Ishikawa (cell line): ENCODE measurements around the gene MOGAT2.

Experiments used
- CEBPB ChIP-seq: IDR thresholded peaks from 2 replicates; pipeline ENCODE4 v1.6.1; 2012
- CREB1 ChIP-seq: IDR thresholded peaks from 2 replicates; pipeline ENCODE4 v1.6.1; 2012; ENCODE audit warnings: low read depth
- EP300 ChIP-seq: IDR thresholded peaks from 2 replicates; pipeline ENCODE4 v1.6.1; 2012; ENCODE audit warnings: borderline replicate concordance
- MAX ChIP-seq: IDR thresholded peaks from 2 replicates; pipeline ENCODE4 v1.6.1; 2012
- RAD21 ChIP-seq: IDR thresholded peaks from 2 replicates; pipeline ENCODE4 v1.6.1; 2012; ENCODE audit warnings: low read depth
- REST ChIP-seq: IDR thresholded peaks from 2 replicates; pipeline ENCODE4 v1.6.1; 2012; ENCODE audit warnings: low read depth, mild to moderate bottlenecking
- TAF1 ChIP-seq: IDR thresholded peaks from 2 replicates; pipeline ENCODE4 v1.6.1; 2012; ENCODE audit warnings: low read depth, mild to moderate bottlenecking
- USF1 ChIP-seq: IDR thresholded peaks from 2 replicates; pipeline ENCODE4 v1.6.1; 2012
- YY1 ChIP-seq: IDR thresholded peaks from 2 replicates; pipeline ENCODE4 v1.6.1; 2012; ENCODE audit warnings: low read depth

GRCh38 chr11:75767793-75768111 lies 50.1 kb downstream of the MOGAT2 start:
- TF ChIP-seq EP300 = no peak
- no peak for TF ChIP-seq MAX
- no peak for TF ChIP-seq REST
- TF ChIP-seq RAD21 = no peak
- TF ChIP-seq YY1 = no peak
- TF ChIP-seq TAF1 = no peak
- TF ChIP-seq CEBPB = no peak
- TF ChIP-seq CREB1 = no peak
- no peak for TF ChIP-seq USF1
